HG03432 (cell line): ENCODE results near the gene CCDC146.

Source experiments
- ATAC-seq: cut with Tn5 transposase; IDR thresholded peaks from one replicate; pipeline ENCODE4 v1.9.1; 2021; ENCODE audit warnings: mild to moderate bottlenecking, moderate library complexity; ENCODE audit not compliant: unreplicated experiment

Gene CCDC146

DNA sequence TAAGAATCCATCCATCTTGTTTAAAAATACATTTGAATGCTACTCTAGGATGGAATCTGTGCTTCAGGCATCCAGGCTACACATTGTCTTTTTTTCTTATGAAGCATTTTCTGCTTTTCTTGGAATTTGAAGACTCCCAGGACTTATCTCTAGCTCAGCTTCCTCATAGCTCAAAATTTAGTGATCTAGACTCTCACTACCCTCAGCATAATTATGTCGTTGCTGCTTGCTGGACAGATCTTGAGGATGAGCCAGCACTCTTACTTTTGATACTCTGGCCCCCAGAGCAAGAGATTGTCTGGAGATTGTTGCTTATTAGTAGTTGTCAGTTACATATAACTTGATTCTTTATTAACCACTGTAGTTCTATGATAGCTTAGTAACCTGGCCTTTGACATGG, 160.5 kb downstream of the CCDC146 start:
- ATAC-seq: no peak

DNA sequence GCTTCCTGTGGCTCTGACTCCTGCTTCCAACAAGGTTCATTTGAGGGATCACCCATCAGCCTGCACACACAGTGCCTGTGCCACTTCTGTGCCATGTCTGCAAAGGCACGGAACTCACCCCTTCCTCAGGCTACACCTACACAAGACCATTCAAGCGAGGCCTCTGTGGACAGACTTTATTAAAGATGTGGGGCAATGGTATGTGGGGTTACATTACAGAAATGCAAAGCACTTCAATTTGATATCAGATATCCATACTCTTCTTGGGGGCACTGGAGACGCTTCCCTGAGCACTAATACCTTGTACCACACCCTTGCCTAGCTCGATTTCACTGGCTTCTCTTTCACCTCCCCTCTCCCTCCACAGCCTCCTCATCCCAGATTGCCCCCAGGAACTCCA, 161.6 kb downstream of the CCDC146 start:
- no peak for ATAC-seq

DNA sequence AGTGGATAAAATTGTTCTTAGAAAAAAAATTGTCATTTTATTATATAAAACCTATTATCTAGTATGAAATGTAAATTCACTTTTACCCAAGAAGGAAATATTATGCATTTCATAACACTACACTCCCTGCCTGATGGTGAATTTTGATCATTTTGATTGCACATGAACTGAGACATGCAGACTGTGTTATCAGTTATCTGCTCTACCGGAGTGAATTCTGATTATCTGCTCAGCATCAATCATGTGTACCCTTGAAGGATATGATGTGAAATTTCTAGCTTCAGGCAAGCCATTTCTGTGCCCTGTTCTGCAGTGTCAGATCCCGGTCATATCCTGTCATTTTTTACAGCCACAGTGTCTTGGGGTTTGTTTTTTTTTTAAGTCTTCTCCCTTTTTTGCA, 162.2 kb downstream of the CCDC146 start:
- ATAC-seq: no peak

DNA sequence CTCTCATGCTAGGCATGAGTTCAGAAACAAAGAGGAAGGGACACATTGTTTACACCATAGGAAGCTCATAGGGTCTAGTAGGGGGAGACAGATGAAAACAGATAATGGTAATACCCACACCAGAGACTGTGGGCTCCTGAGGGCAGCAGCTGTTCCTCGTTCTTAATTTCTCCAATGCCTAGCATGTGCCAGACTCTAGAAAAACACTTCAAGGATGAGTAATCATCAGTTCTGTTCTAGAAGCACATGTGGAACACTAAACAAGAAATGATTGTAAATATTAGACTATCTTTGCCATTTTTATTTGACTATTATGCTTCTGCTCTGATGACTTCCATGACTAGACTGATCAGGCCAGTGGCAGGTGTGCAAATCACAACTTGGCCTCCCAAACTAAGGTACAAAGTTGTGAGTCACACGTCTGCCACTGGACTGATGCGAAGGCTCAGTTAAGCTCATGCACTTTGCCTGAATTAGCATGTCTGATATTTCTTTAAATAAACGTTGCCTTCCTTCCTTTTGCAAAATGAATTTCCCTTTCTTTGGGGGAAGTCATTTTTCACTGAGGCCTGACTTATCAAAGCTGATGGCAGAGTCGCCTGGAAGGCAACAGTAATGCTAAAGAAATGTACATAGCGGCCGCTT, 166.4 kb downstream of the CCDC146 start:
- no peak for ATAC-seq

DNA sequence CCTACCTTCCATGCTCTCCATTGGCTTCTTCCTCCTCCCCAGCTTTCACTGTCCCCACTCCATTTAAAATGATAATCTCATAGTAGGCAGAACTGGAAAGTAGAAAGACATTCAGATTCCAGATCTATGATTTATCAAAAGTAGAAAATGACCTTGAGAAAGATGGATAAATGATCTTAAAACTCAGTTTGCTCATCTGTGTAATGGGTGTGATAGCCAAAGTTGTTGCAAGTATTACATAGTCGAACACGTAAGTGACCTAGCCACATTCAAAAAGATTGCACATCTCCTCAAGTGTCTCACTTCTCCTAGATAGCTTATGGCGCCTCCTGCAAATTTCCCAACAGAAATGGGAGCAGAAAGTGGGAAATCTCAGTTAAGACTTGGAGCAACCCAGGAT, 167.0 kb downstream of the CCDC146 start:
- ATAC-seq: no peak

DNA sequence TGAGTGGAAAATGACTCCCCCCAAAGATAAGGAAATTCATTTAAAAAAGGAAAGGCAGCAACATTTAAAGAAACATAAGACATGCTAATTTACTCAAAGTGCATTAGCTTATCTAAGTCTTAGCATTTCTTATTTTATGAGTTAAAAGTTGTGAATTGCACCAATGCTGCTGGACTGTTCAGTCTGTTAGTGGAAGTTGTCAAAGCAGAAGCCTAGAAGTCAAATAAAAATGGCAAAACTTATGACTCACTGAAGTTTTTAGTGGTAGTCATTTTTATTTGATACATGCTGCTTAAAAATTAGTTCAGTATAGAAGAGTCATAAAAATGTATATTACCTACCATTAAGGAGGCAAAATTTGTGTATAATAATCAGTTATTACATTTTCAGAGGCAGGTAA, 168.0 kb downstream of the CCDC146 start:
- no peak for ATAC-seq

DNA sequence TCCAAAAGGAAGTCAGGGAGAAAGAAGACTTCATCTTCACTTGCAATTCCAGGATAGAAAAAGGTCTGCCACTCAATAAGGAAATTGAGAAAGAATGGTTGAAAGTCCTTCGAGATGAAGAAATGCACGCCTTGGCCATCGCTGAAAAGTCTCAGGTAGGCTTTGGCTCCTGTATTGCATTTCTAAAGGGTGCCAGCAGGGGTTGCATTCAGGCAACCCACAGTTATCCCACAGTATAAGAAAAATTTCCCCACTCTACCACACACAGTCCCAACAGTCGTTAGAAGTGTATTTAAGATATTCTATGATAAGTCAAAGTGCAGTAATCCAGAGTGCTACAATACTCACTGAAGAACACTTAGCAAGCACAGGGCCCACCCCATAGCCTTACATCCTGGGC, 170.6 kb downstream of the CCDC146 start:
- no peak for ATAC-seq

DNA sequence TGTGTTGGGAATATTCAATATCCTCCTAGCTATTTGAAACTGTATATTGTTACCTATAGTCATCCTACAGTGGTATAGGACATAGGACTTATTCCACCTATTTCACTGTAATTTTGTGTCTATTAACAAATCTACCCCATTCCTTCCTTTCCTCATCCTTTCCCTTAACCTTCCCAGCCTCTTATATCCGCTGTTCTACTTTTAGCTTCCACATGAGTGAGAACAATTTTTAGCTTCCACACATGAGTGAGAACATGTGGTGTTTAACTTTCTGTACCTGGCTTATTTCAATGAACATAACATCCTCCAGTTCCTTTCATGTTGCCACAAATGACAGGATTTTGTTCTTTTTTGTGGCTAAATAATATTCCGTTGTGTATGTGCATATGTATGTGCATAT, 173.1 kb downstream of the CCDC146 start:
- ATAC-seq: no peak

DNA sequence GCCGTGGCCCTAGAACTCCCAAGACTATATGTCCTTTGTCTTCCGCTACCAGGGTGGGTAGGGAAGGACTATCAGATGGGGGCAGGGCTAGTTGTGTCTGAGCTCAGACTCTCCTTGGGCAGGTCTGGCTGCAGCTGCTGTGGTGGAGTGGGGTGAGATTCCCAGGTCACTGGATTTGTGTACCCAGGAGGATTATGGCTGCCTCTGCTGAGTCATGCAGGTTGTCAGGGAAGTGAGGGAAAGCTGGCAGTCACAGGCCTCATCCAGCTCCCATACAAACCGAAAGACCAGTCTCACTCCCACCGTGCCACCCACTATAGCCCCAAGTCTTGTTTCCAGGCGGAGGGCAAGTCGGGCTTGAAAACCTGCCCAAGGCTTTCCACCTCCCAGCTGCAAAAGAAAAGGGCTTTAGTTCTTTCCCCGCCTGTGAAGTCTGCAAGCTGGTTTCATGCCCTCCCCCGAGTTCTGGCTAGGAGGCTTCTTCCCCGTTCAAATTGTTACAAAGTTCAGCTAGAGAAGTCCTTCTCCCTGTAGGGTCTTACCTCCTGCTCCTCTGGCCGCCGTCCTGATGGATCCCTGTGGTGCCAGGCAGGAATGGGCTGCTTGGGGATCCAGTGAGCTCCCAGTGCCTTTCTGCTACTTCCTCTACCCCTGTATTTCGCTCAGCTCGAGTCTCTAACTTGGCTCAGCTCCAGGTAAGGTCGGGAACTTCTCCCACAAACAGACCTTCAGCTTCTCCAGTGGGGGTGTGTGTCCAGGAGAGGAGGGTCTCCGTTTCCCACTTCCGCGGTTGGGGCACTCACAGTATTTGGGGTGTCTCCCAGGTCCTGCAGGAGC, 184.0 kb downstream of the CCDC146 start:
- no peak for ATAC-seq

DNA sequence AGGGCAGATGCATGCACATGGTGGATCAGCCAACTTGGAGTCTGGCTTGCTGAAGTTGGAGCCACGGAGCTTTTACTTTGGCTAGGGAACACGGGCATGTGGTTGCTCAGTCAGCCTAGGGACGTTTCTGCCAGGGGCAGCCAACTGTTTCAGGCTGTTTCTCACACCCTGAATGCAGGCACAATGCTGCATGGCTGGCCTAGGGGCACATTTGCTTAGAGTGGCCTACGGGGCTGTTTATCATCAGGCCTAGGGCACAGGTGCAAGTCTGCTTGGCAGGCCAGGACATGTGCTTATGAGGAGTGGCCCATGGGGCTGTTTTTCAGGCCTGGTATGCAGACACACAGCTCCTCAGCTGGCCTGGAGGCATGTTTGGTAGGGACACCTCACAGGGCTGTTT, 186.4 kb downstream of the CCDC146 start:
- ATAC-seq: no peak

DNA sequence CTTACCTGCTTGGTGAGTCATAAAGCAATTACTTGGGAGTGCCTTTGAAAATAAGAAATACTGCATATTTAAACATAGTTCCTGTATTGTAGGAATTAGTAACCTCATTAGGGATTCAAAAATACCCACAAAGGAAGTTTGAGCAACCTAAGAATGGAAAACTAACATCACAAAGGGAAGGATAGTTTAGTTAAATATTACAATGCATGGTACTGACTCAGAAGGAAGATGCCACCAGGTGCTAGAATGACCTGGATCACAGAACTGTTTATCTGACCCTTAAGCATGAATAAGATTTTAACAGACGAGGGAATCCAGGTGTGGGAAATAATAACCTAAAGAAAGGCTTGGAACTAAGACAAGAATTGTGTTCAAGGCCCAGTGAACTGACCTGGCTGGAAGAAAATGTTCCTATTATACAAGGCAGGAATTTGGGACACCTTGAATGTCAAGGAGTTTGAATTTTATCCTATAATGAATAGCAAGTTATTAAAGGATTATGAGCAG, 187.4 kb downstream of the CCDC146 start:
- no peak for ATAC-seq

DNA sequence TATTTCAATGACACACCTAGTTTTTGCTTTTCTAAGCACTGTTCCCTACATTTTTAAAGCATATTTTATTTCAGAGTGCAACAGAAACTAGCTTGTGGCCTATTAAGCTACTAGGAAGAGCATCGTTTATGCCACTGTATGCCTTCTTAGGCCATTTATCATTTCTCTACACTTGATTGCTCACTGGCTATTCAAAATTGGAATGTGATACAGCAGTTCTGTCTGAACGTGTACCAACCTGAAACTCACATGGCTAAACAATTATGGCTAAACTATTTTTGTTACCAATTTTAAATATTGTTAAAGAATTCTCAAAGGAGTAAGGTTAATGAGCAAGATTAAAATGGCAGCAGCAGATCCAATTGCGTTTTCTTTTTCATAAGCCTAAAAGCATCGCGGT, 188.6 kb downstream of the CCDC146 start:
- ATAC-seq: no peak

DNA sequence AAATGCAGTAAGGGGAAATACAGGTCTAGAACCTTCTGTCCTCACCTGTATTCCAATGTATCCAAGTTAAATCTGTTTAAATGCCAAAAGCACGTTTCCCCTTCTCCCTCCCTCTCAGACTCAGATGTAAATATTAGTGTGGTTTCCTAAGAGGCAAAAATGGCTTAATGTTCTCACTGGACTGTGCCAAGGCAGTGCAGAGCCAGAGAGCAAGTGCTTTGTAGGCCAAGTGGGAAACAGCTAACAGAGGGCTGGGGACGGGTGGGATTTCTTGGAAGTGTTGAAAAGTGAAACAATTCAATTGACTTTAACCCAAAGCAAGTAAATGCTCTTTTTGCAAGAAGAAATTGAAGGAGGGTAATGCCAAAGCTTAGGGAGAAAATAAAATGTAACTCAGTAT, 190.7 kb downstream of the CCDC146 start:
- ATAC-seq: no peak

DNA sequence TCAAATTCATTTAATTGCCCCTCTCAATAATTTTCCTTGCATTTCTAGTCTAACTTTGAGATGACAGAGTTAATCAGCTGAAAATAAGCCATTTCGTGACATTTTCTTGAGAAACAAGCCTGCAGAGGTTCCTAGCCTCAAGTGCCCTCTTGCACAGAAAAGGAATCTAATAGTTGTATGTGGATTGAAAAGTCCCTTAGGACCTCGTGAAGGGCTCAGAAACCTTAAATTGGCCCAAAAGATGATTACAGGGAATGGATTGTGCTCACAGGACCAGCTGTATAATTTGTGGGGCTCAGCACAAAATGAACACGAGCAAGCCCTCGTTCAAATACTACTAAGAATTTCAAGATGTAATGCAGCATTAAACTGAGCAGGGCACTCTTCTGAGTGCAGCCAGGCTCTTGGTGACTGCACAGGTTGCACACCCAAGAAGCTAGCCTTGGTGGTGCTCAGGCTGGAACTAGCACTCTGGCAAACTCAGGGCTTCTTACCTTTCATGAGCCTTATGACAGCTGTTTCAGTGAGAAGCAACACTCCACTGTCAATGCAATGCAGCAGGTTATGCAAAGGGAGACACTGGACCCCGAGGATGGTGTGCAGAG, 191.6 kb downstream of the CCDC146 start:
- ATAC-seq: no peak

DNA sequence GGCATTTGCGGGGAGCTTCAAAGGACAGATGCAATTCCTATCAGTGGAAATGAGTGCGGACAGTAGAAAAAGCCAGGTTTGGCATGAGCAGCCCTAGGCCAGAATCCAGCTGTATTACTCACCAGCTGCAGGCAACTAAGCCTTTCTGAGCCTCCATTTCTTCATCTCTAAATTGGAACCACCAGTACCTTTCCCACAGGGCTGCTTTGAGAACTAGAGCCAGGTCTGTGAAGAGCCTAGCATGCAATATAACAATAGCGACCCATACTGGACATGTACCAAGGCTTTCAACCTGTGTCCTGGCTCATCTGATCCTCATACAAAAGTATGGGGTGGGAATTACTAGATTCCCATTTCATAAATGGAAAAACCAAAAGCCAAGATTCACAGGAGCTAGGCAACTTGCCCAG, 192.8 kb downstream of the CCDC146 start:
- ATAC-seq: no peak

DNA sequence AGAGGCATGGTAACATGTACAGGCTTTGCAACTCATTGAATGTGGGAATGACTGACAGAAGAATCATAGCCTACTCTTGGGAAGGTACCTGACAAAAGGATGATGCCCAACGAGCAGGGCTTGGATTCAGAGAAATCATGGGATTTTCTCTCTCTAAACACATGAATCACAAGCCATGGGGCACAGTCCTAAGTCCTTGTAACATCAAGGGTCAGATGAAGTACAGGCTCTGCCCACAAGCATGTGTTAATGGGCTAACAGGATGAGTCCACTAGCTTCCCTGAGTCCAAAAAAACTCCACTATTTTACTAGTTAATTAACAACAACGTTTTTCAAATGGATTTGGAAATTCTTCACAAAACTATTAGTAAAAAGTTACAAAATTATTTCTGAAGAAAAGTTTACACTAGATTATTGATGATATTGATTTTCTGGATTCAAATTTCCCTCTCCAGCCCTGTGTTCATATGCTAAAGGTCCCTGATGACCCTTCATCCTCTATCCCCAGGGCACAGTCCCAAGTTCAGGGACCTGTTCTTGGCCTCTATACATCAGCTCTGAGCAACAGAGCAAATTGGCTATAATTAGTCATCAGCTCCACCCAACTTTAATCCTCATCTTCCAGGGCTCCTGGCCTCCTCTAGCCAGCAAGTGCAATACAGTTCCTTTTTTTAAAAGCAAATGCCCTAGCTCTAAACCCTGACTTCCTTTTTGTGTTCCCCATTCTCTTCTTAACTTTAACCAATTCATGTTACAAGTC, 194.0 kb downstream of the CCDC146 start:
- no peak for ATAC-seq

DNA sequence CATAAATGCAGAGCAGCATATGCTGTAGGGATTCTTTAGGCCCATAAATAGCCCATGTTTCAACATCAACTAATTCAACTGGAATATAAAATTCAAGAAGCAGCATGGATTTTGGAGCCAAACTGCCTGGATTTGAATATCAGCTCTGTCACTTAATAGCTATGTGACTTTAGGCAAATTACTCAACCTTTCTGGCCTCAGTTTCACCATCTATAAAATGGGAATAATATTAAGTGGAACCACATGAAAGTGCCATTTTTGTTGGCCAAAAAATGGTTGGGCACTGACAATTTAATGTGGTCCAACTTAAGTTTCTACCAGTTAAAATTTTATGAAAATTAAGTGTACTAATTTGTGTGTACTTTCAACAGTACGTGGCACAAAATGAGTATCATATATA, 195.6 kb downstream of the CCDC146 start:
- ATAC-seq: no peak

DNA sequence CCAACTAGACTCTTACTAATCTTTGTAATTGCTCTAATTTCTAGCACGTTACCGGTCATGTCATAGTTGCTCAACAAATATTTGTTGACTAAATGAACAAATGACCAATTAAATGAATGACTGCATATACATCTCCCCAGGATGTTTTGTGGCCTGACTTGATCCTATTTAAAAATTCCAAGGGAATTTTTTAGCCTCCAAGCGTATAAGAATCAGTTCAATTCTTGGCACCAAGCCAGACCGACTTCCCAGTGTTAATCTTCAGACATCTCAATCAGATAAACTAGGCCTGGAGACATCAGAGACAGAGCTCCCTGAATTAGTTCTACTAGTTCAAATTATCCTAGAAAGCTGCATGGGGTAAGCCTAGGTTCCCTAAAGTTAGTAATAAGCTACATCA, 197.7 kb downstream of the CCDC146 start:
- no peak for ATAC-seq

DNA sequence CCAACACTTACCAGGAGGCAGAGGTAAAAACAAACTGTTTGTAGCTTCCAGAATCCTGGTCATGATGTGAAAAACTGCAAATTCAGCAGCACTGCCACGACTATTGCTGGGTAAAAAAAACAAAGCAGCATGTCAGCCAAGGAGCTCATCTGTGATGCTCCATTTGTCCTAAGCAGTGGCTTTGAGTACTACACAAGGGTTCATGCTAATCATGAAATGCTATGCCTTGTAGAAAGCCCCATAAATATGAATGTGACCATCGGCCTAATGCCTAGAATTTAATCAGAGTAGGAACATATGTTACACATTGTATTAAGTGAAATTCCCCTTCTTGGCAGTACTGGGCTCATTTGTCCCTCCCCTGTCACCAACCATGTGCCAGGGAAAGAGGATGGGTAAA, 198.3 kb downstream of the CCDC146 start:
- ATAC-seq: no peak

DNA sequence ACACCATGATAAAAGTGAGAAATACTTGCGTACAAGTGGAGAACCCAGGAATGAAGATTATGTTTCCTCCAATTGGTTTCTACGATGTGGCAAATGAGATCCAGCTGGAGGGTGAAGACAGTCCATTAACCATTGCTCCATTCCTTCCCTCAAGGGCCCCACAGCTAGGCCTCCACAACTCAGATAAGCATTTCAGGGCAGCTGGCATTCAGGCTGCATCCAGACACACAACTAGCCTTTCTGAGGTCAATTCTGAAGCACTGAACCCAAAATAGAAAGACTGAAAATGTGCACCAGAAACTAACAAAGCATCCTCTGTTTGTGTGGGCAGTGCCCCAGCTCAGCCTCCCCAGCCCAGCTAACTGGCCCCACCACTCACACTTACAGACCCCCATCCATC, 198.9 kb downstream of the CCDC146 start:
- no peak for ATAC-seq

DNA sequence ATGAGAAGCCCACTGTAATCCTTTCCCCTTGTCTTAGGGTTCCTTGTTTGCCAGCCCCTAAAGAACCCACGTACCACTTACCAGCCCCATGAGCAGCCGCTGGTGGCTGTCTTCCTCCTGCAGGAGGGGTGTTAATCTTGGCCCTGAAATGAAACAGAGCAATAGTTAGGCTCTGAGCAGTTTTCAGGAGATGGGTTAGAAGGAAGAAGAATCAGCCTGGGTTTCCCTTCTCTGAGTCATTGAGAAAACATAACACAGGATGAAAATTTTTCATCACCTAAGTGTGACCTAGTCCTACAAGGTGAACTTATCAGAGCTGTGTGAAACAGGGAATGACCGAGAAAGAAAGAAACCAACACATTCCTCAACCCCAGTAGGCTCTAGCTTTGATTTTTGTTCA, 203.7 kb downstream of the CCDC146 start:
- ATAC-seq: no peak
